Muscle of leg (tissue), 11 donors: ENCODE data around the gene TCEAL1. TPM values are rescaled to one million over a fixed set of nuclear protein-coding genes. Genes with fewer than 3 reads are reported as not detected.
"Not testable (repeated sequence)": the region's sequence is repeated elsewhere in the genome, so short reads cannot be mapped to it uniquely, and the experiment has no call there.

Experiments
- DNase-seq: peaks from one replicate; pipeline ENCODE4 v3.0.0; 2013
- H3K27ac ChIP-seq: one replicate; pipeline ENCODE4 v1.5.1; 2013; ENCODE audit warnings: mild to moderate bottlenecking, low read length, control low read depth
- H3K27me3 ChIP-seq: one replicate; pipeline ENCODE4 v1.6.1; 2013; ENCODE audit warnings: low read length; ENCODE audit not compliant: control insufficient read depth, insufficient read depth
- H3K36me3 ChIP-seq: one replicate; pipeline ENCODE4 v1.6.1; 2013; ENCODE audit warnings: low read length; ENCODE audit not compliant: control insufficient read depth, insufficient read depth
- H3K4me1 ChIP-seq: one replicate; pipeline ENCODE4 v1.6.1; 2013; ENCODE audit warnings: low read length; ENCODE audit not compliant: control insufficient read depth, insufficient read depth
- H3K4me3 ChIP-seq: one replicate; pipeline ENCODE4 v1.5.1; 2013; ENCODE audit warnings: low read length, control low read depth
- H3K9me3 ChIP-seq: replicated peaks from 2 replicates; pipeline ENCODE4 v1.6.1; 2013; ENCODE audit warnings: low read depth, low read length; ENCODE audit not compliant: control insufficient read depth
- WGBS: methylation state at CpG from one replicate; pipeline ENCODE4 v1.1.5; 2013; ENCODE audit warnings: missing lambda C conversion rate; ENCODE audit not compliant: insufficient coverage; 5-methylcytosine and 5-hydroxymethylcytosine counted together
- polyA plus RNA-seq, 8 donors: library from polyadenylated mRNA; unstranded; fragments of 120-200 nt; gene quantifications; one replicate each; pipeline versions ENCODE4 v1.2.1 to v1.2.3, GENCODE V29; 2013; ENCODE audit warnings: inconsistent platforms in 1 of 8, low replicate concordance in 1 of 8; ENCODE audit not compliant: insufficient read length in 8 of 8, insufficient read depth in 1 of 8
- total RNA-seq: library from RNA; stranded (reverse); fragments of 120-200 nt; gene quantifications from one replicate; pipeline ENCODE4 v1.2.4, GENCODE V29; 2013

TCEAL1 gene
- total and polyA plus RNA-seq, 9 donors, result 52.1 to 69.2 (median 62.9) TPM

GRCh38 chrX:103629318-103630170 is 769 bp downstream of the TCEAL1 start:
- Histone ChIP-seq H3K4me1 (no peaks in the 10 kb centered on the region), H3K9me3 (no peaks in the 10 kb centered on the region), H3K36me3 (peaks cover 4% of the 10 kb centered on the region), H3K4me3 (peak overlapping the region; percentile 63), H3K27ac (peak overlapping the region; percentile 99), H3K27me3 (peaks cover 27% of the 10 kb centered on the region)
- peak; percentile 90 for DNase-seq
- WGBS, result 21% methylated on average over 38 of the region's 49 CpGs

GRCh38 chrX:103630171-103630511 is 1.4 kb downstream of the TCEAL1 start:
- 49% methylated on average over 3 of the region's 6 CpGs for WGBS
- peak overlapping the region; percentile 63 for H3K4me3 ChIP-seq
- peaks cover 4% of the 10 kb centered on the region for H3K36me3 ChIP-seq
- no peaks in the 10 kb centered on the region for H3K9me3 ChIP-seq
- no peaks in the 10 kb centered on the region for H3K4me1 ChIP-seq
- H3K27ac ChIP-seq, result peak overlapping the region; percentile 99
- peaks cover 28% of the 10 kb centered on the region for H3K27me3 ChIP-seq
- DNase-seq, result no peak

- peaks cover 29% of the 10 kb centered on the region for H3K27me3 ChIP-seq
- 76% methylated on average over 5 of the region's 5 CpGs for WGBS
- no peak overlapping the region for H3K27ac ChIP-seq
- no peaks in the 10 kb centered on the region for H3K9me3 ChIP-seq
- peaks cover 4% of the 10 kb centered on the region for H3K36me3 ChIP-seq
- no peak for DNase-seq
- H3K4me3 ChIP-seq, result no peak overlapping the region
- no peaks in the 10 kb centered on the region for H3K4me1 ChIP-seq
Measured at GRCh38 chrX:103631145-103631544, 2.4 kb downstream of the TCEAL1 start.

- DNase-seq, result no peak
- no peak overlapping the region for H3K4me3 ChIP-seq
- H3K36me3 ChIP-seq, result peaks cover 4% of the 10 kb centered on the region
- H3K27me3 ChIP-seq, result peaks cover 18% of the 10 kb centered on the region
- H3K27ac ChIP-seq, result no peak overlapping the region
- no peaks in the 10 kb centered on the region for H3K9me3 ChIP-seq
- H3K4me1 ChIP-seq, result no peaks in the 10 kb centered on the region
- 60% methylated on average over 1 of the region's 2 CpGs for WGBS
Measured at GRCh38 chrX:103635436-103635835, 6.7 kb downstream of the TCEAL1 start.

- DNase-seq, result no peak
Measured at GRCh38 chrX:103637604-103638338, 9.0 kb downstream of the TCEAL1 start.

GRCh38 chrX:103638479-103639346 is 9.9 kb downstream of the TCEAL1 start:
- H3K27me3 ChIP-seq, result peaks cover 27% of the 10 kb centered on the region
- not testable (repeated sequence) for H3K4me3 ChIP-seq, H3K27ac ChIP-seq, H3K4me1 ChIP-seq, DNase-seq, H3K36me3 ChIP-seq, H3K9me3 ChIP-seq
- 5% methylated on average over 4 of the region's 6 CpGs for WGBS

More at GRCh38 chrX:103637604-103638338, 9.0 kb downstream of the TCEAL1 start:
- H3K4me3 ChIP-seq, result no peak overlapping the region
- H3K27me3 ChIP-seq, result peaks cover 18% of the 10 kb centered on the region
- H3K27ac ChIP-seq, result no peak overlapping the region
- H3K36me3 ChIP-seq, result no peaks in the 10 kb centered on the region
- no CpG with 5 or more reads among the region's 2 CpGs for WGBS
- H3K9me3 ChIP-seq, result no peaks in the 10 kb centered on the region
- H3K4me1 ChIP-seq, result no peaks in the 10 kb centered on the region

GRCh38 chrX:103640401-103641155 is 11.8 kb downstream of the TCEAL1 start:
- H3K4me1 ChIP-seq, result no peaks in the 10 kb centered on the region
- H3K36me3 ChIP-seq, result no peaks in the 10 kb centered on the region
- no peak for DNase-seq
- H3K27ac ChIP-seq, result no peak overlapping the region
- H3K9me3 ChIP-seq, result no peaks in the 10 kb centered on the region
- no peak overlapping the region for H3K4me3 ChIP-seq
- peaks cover 25% of the 10 kb centered on the region for H3K27me3 ChIP-seq
- no CpG with 5 or more reads among the region's 4 CpGs for WGBS

- Histone ChIP-seq H3K4me1 (no peaks in the 10 kb centered on the region), H3K36me3 (no peaks in the 10 kb centered on the region), H3K4me3 (no peak overlapping the region), H3K27me3 (peaks cover 19% of the 10 kb centered on the region), H3K9me3 (no peaks in the 10 kb centered on the region), H3K27ac (no peak overlapping the region)
- DNase-seq, result no peak
- WGBS, result no CpG with 5 or more reads among the region's 1 CpG
Measured at GRCh38 chrX:103644125-103644524, 15.3 kb downstream of the TCEAL1 start.

- Histone ChIP-seq H3K27me3 (peaks cover 14% of the 10 kb centered on the region), H3K27ac (no peak overlapping the region), H3K36me3 (no peaks in the 10 kb centered on the region), H3K9me3 (no peaks in the 10 kb centered on the region), H3K4me3 (no peak overlapping the region), H3K4me1 (no peaks in the 10 kb centered on the region)
- WGBS, result no CpG with 5 or more reads among the region's 1 CpG
- no peak for DNase-seq
Measured at GRCh38 chrX:103647630-103648029, 18.9 kb downstream of the TCEAL1 start.
